Renal cortex interstitium (tissue), 11 donors: Measurements from ENCODE around the gene OLFM4. TPM values are rescaled to one million over a fixed set of nuclear protein-coding genes. Genes with fewer than 3 reads are reported as not detected.
"Not testable (repeated sequence)": the region's sequence is repeated elsewhere in the genome, so short reads cannot be mapped to it uniquely, and the experiment has no call there.

Experiments used
- DNase-seq, 11 donors: peaks; one replicate each; pipeline ENCODE4 v3.0.0-alpha.2; 2013; ENCODE audit warnings: low read depth in 9 of 11, low spot score in 4 of 11; ENCODE audit errors: extremely low read depth in 1 of 11
- polyA plus RNA-seq, 3 donors: library from polyadenylated mRNA; unstranded; fragments of 120-200 nt; gene quantifications; one replicate each; pipeline ENCODE4 v1.2.1, GENCODE V29; 2013; ENCODE audit not compliant: insufficient read length in 3 of 3

The OLFM4 gene
- polyA plus RNA-seq, 3 donors, result 0.47 to 0.77 (median 0.50) TPM

GRCh38 chr13:53012707-53013106 is 15.9 kb upstream of the OLFM4 start:
- no peak for DNase-seq

DNA sequence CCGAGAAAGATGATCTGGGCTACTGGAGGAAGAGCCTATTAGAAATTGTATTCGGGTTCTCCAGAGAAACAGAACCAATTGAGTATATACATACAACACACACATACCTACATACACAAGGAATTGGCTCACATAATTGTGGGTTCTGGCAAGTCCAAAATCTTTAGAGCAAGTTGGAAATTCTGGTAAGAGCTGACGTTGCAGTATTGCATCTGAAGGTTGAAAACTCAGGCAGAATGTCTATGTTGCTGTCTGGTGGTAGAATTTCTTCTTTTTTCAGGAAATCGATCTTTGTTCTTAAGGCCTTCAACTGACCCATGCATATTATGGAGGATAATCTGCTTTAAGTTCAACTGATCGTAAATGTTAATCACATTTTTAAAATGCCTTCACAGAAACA is 15.5 kb upstream of the OLFM4 start:
- no peak for DNase-seq

- not testable (repeated sequence) for DNase-seq
Measured at GRCh38 chr13:53014018-53014417, 14.6 kb upstream of the OLFM4 start.

- DNase-seq, result no peak
Measured at GRCh38 chr13:53014495-53015443, 13.8 kb upstream of the OLFM4 start.

DNA sequence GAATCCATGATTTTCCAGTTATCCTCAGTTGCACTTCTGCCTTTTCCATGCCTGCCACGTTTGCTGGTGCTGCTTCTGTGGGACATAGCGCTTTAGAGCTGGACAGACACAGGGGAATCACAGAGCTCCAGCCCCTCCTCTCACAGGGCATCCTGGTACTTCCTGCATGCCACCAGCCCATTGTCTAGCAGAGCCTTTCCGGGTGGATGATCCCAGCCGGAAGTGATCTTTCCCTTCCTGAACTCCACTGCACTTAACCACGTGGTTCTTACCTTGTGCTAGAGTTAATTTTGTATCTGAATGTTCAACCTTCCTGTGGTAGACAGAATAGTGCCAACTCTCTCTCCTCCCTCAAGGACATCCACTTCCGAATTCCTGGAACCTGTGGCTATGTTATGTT is 12.6 kb upstream of the OLFM4 start:
- no peak for DNase-seq

GRCh38 chr13:53017433-53017970 is 11.1 kb upstream of the OLFM4 start:
- no peak for DNase-seq

GRCh38 chr13:53018690-53019647 is 9.6 kb upstream of the OLFM4 start:
- DNase-seq, result no peak

DNA sequence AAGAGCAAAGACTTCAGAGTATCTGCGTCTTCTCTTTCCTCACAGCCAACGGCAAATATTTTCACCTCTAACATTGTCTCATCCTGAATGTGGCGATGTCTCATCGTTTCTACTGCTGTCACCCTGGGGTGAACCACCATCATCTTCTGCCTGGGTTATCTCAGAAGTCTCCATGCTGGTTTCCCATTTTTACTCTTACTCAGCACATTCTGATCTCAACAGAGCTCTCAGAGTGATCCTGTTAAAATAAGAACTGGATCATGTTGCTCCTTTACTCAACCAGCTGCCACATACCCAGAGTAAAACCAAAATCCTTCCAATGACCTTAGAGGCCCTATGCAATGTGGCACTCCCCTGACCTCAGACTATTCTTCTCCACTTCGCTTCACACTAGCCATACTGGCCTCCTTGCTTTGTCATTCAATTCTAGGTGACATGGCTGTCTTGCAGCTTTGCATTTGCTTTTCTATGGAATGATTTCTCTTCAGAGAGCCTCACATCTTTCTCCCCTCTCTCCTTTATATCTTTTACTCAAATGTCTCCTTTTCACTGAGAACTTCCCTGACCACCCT is 7.8 kb upstream of the OLFM4 start:
- no peak for DNase-seq

DNA sequence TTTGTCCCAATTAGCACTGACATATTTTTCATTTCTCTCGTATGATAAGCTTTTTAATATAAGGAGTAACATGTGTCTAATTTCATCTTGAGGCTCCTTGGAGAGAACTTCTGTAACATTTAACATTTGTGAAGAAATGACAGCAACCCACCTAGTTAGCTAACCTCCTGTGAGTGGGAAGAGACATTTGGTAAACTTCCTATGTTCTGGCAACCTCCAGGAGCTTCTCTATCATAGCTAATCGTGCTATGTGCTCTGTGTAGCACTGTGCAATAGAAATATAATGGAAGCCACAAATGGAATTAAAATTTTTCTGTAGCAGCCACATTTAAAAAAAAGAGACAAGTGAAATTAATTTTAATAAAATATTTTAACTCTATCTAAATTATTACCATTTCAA is 5.4 kb upstream of the OLFM4 start:
- no peak for DNase-seq

GRCh38 chr13:53028063-53028462 is 550 bp upstream of the OLFM4 start:
- no peak for DNase-seq

GRCh38 chr13:53032849-53033248 is 4.2 kb downstream of the OLFM4 start:
- DNase-seq, result no peak

- no peak for DNase-seq
Measured at GRCh38 chr13:53038993-53039392, 10.4 kb downstream of the OLFM4 start.

GRCh38 chr13:53041968-53042516 is 13.4 kb downstream of the OLFM4 start:
- DNase-seq, result no peak

DNA sequence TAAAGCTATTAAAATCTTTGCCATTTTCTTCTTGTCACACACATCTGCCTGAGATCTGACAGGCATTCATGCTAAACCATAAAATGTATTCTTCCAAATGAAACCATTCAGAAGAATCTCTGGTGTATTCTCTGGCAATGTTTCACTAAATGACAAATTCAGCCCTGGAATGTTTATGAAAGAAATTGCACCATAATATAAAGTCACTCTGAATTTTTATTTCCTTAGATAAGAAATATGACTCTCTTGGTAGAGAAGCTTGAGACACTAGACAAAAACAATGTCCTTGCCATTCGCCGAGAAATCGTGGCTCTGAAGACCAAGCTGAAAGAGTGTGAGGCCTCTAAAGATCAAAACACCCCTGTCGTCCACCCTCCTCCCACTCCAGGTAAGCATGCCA is 14.3 kb downstream of the OLFM4 start:
- peak in 2 of 11 donors; percentile 16 to 27 for DNase-seq

- DNase-seq, result no peak
Measured at GRCh38 chr13:53043398-53043797, 14.8 kb downstream of the OLFM4 start.

GRCh38 chr13:53045189-53045588 is 16.6 kb downstream of the OLFM4 start:
- peak; percentile 47 to 78 (median 68) for DNase-seq

DNA sequence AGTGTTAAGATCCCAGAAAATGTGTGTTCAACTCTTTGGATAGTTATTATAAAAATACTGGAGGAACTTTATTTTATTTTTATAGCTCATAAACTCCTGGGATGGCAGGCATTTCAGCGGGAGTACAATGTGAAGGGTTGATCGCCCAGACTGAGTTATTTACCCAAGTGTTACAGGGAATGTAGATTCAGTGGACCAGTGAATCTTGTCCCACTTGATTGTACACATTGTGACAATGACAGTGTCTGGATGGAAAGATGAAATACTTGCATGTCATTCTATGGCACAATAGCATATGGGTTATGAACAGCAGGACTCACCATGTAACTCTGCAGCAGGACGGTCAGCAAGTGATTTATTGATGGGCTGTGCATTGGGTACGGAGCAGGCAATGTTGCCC is 20.3 kb downstream of the OLFM4 start:
- no peak for DNase-seq

GRCh38 chr13:53050151-53050550 is 21.5 kb downstream of the OLFM4 start:
- DNase-seq, result no peak

DNA sequence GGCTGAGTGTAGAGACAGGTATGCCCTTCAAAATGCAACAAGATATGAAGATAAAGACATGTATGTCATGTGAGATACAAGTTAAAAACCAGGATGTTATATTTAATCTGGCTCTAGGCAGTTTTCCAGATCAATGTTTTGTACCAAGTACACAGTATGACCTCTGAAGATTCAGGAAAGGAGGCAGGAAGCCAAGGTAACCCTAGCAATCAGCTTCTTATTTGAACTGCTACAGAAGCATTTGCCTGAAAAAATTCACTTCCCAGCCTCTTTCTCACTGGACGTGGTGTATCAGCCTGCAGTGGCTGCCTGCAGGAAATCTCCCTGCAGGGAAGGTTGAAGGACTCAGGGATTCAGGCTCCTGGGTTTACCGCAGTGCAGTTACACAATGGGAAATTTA is 24.1 kb downstream of the OLFM4 start:
- no peak for DNase-seq
